ENCODE data around the gene HNRNPLL.
"Not testable (repeated sequence)": the region's sequence is repeated elsewhere in the genome, so short reads cannot be mapped to it uniquely, and the experiment has no call there.

HNRNPLL gene

GRCh38 chr2:38617301-38617700, 14.6 kb upstream of the HNRNPLL start:
- no peak for DNase-seq

- peak; percentile 74 for DNase-seq
Measured at GRCh38 chr2:38615237-38615636, 12.5 kb upstream of the HNRNPLL start.

- DNase-seq, result no peak
Measured at GRCh38 chr2:38613849-38614213, 11.1 kb upstream of the HNRNPLL start.

GRCh38 chr2:38613126-38613848, 10.6 kb upstream of the HNRNPLL start:
- DNase-seq, result peak; percentile 58

GRCh38 chr2:38610851-38611801, 8.4 kb upstream of the HNRNPLL start:
- peak; percentile 32 for DNase-seq

GRCh38 chr2:38609246-38609645, 6.5 kb upstream of the HNRNPLL start:
- not testable (repeated sequence) for DNase-seq

GRCh38 chr2:38608755-38609154, 6.0 kb upstream of the HNRNPLL start:
- no peak for DNase-seq

- DNase-seq, result no peak
Measured at GRCh38 chr2:38605298-38605830, 2.6 kb upstream of the HNRNPLL start.

- peak; percentile 82 for DNase-seq
Measured at GRCh38 chr2:38603402-38604290, 918 bp upstream of the HNRNPLL start.

- no peak for DNase-seq
Measured at GRCh38 chr2:38602136-38602731, 494 bp downstream of the HNRNPLL start.

GRCh38 chr2:38601463-38602135, 1.1 kb downstream of the HNRNPLL start:
- peak; percentile 46 for DNase-seq

- peak; percentile 24 for DNase-seq
Measured at GRCh38 chr2:38600921-38601455, 1.7 kb downstream of the HNRNPLL start.

- no peak for DNase-seq
Measured at GRCh38 chr2:38600242-38600891, 2.4 kb downstream of the HNRNPLL start.

GRCh38 chr2:38599706-38600105, 3.0 kb downstream of the HNRNPLL start:
- DNase-seq, result no peak

GRCh38 chr2:38598991-38599295, 3.8 kb downstream of the HNRNPLL start:
- DNase-seq, result peak; percentile 30

- no peak for DNase-seq
Measured at GRCh38 chr2:38598200-38598990, 4.3 kb downstream of the HNRNPLL start.

GRCh38 chr2:38597115-38597514, 5.6 kb downstream of the HNRNPLL start:
- no peak for DNase-seq

GRCh38 chr2:38596229-38596628, 6.5 kb downstream of the HNRNPLL start:
- DNase-seq, result no peak

- peak; percentile 83 for DNase-seq
Measured at GRCh38 chr2:38592951-38593350, 9.8 kb downstream of the HNRNPLL start.

- DNase-seq, result no peak
Measured at GRCh38 chr2:38591152-38591551, 11.6 kb downstream of the HNRNPLL start.

Measured in HCEC 1CT (cell line).